Suppressor macrophage treated with lipopolysaccharide for 1 hour (primary cell): ENCODE measurements around the gene NLRP6.
A peak's percentile ranks its signal among the peaks of the same experiment; 100 is the strongest.
"Not testable (repeated sequence)": the region's sequence is repeated elsewhere in the genome, so short reads cannot be mapped to it uniquely, and the experiment has no call there.

Experiments used
- DNase-seq, 3 donors: peaks; one replicate each; pipeline ENCODE4 v3.0.0-alpha.2; 2020 to 2022

NLRP6 gene

GRCh38 chr11:309979-310572 is 31.9 kb downstream of the NLRP6 start:
- not testable (repeated sequence) for DNase-seq

GRCh38 chr11:311013-311748 is 33.0 kb downstream of the NLRP6 start:
- not testable (repeated sequence) for DNase-seq

- no peak for DNase-seq
These were observed 34.0 kb downstream of the NLRP6 start for GRCh38 chr11:312092-312816.

GRCh38 chr11:313304-313786 is 35.1 kb downstream of the NLRP6 start:
- no peak for DNase-seq

GRCh38 chr11:313787-314553 is 35.8 kb downstream of the NLRP6 start, which contains the start of gene IFITM1:
Gene IFITM1, plus strand, starts transcription at chr11:314040. Its CDS starts 131 bp downstream, at chr11:314171.
- peak; percentile 34 to 68 (median 42) for DNase-seq

- not testable (repeated sequence) for DNase-seq
These were observed 36.3 kb downstream of the NLRP6 start for GRCh38 chr11:314554-314875.

GRCh38 chr11:315051-315481 is 36.9 kb downstream of the NLRP6 start:
- DNase-seq, result no peak

- DNase-seq, result no peak
These were observed 37.3 kb downstream of the NLRP6 start for GRCh38 chr11:315516-315994.

- DNase-seq, result no peak
These were observed 38.0 kb downstream of the NLRP6 start for GRCh38 chr11:316031-316701.

GRCh38 chr11:316891-317301 is 38.7 kb downstream of the NLRP6 start:
- no peak for DNase-seq

- DNase-seq, result not testable (repeated sequence)
These were observed 39.6 kb downstream of the NLRP6 start for GRCh38 chr11:317668-318404.

- not testable (repeated sequence) for DNase-seq
These were observed 40.4 kb downstream of the NLRP6 start for GRCh38 chr11:318405-319120.

- not testable (repeated sequence) for DNase-seq
These were observed 41.1 kb downstream of the NLRP6 start for GRCh38 chr11:319121-319887.

- DNase-seq, result not testable (repeated sequence)
These were observed 41.7 kb downstream of the NLRP6 start for GRCh38 chr11:319888-320273.

GRCh38 chr11:324156-324555 is 45.9 kb downstream of the NLRP6 start:
- DNase-seq, result no peak

- not testable (repeated sequence) for DNase-seq
These were observed 46.6 kb downstream of the NLRP6 start for GRCh38 chr11:324593-325517.

GRCh38 chr11:325796-326591 is 47.8 kb downstream of the NLRP6 start:
- DNase-seq, result no peak

- no peak for DNase-seq
These were observed 48.3 kb downstream of the NLRP6 start for GRCh38 chr11:326592-326841.
